GM10266 (cell line): Measurements from ENCODE around the gene MICAL2.

Experiments used
- DNase-seq: peaks from one replicate; pipeline ENCODE4 v3.0.0; 2012; ENCODE audit errors: extremely low spot score
- CTCF ChIP-seq: IDR thresholded peaks from 2 replicates; pipeline ENCODE4 v1.5.1; 2012; ENCODE audit warnings: mild to moderate bottlenecking, low read depth; ENCODE audit not compliant: control insufficient read depth, insufficient read depth; ENCODE audit errors: missing control alignments

The MICAL2 gene

GRCh38 chr11:12261551-12261950 is 151.2 kb downstream of the MICAL2 start:
- DNase-seq, result no peak
- TF ChIP-seq CTCF, result no peak

DNA sequence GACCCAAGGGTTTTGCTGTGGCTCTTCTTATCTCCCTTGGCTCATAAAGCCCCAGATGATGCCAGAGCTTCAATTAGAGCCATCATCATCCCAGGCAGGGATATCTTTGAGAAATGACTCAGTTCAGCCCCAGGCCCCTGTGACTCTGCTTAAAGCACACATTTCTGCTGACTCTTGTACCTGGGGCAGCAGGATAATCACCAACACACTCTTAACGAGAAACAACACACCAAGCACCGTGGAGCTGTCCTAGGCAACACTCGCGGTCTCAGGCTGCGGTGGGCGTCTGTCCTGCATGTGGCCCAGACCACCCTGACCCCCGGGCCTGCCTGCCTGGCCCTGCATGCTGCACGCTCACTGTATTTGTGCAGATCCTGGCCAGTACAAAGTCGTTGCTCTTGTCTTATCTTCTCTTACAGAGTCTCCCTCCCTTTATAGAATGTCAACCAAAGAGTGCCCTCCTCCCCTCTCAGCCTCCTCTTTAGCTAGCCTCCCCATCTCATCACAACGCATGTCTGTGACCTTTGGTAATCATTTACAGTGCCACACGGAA is 152.8 kb downstream of the MICAL2 start:
- TF ChIP-seq CTCF, result no peak
- no peak for DNase-seq

DNA sequence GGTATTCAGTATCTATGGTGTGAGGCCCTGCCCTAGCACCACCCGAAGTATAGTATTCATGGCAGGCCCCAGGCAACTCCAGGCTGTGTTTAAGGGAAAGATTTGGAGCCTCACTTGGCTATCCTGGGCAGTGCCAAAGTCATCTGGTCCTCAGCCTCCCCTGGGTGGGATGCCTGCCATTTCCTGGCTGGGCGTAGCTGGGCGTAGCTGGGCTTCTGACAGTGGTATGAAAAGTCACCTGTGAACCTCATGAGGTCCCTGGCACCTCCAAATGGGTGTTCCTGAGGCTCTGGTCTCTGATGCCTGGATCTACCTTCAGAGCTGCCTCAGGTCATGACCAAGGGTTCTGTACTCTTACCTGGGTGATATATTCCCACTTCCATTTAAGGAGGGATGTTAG is 154.0 kb downstream of the MICAL2 start:
- no peak for TF ChIP-seq CTCF
- no peak for DNase-seq

GRCh38 chr11:12266132-12266531 is 155.7 kb downstream of the MICAL2 start:
- TF ChIP-seq CTCF, result no peak
- DNase-seq, result no peak

DNA sequence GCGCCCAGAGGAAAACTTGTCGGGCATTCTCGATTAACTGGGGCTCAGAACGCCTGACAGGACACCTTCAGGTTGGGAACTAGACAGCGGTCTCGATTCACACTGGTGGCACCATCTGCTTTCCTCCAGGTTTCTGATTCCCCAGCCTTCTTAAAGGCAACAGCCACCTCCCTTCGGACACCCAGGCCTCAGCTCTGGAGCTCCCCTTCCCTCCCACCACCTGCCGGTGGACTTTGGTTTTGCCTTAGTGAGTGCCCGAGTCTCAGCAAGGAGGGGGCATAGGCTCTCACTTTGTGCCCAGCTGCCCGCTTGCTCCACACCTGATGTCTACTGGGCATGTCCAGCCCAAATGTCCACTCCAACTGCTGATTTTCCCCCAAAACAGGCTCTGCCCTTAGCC is 156.6 kb downstream of the MICAL2 start:
- no peak for DNase-seq
- TF ChIP-seq CTCF, result no peak

DNA sequence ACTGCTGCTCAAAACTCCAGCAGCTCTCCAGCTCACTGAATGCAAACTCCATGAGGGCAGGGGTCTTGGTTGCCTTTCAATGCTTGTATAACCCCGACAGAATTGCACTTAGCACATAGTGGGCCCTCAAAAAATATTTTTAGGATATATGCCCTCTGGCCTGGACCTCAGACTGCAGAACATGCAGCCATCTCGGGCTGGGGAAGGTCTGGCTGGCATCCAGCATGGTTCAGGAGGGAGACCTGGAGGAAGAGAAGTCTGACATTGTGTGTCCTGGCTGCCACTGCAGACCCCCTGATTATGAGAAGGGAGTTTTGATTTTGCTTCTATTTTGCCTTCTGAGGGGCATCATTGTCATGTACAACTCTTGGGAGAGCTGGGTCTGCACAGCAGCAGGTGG is 157.5 kb downstream of the MICAL2 start:
- no peak for TF ChIP-seq CTCF
- DNase-seq, result no peak

DNA sequence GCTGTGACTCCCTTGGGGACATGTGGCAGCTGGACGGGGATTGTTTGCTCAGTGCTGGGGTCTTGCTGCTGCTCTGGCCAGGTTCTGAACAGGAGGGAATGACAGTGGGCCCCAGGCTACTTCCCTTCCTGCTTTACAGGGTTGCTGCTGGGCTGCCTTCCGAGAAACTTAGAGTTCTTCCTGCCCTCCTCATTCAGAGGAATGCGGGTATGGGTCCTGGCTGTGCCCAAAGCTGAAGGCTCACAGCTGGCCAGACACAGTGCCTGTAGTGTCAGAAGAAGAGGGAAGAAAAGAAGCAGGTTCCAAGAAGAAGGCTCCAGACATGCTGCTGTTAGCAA is 158.7 kb downstream of the MICAL2 start:
- TF ChIP-seq CTCF, result no peak
- no peak for DNase-seq
